WTC11 (cell line): ENCODE results near the gene PDXK.

Experiments
- CREM ChIP-seq: sonication (generic); formaldehyde crosslinking; IDR thresholded peaks from 2 replicates; pipeline ENCODE4 v1.8.1; 2022; ENCODE audit warnings: mild to moderate bottlenecking, missing genetic modification reagents, moderate library complexity
- ETV6 ChIP-seq: sonication (generic); formaldehyde crosslinking; IDR thresholded peaks from 2 replicates; pipeline ENCODE4 v1.8.1; 2022; ENCODE audit warnings: mild to moderate bottlenecking, missing genetic modification reagents
- FOXJ3 ChIP-seq: sonication (generic); formaldehyde crosslinking; IDR thresholded peaks from 2 replicates; pipeline ENCODE4 v1.9.0; 2021; ENCODE audit warnings: missing genetic modification reagents, mild to moderate bottlenecking, borderline replicate concordance
- GABPB1 ChIP-seq: sonication (generic); formaldehyde crosslinking; IDR thresholded peaks from 2 replicates; pipeline ENCODE4 v1.8.1; 2023; ENCODE audit warnings: mild to moderate bottlenecking, missing genetic modification reagents
- JUN ChIP-seq: sonication (generic); formaldehyde crosslinking; IDR thresholded peaks from 2 replicates; pipeline ENCODE4 v1.8.0; 2023; ENCODE audit warnings: mild to moderate bottlenecking, missing genetic modification reagents
- NFYB ChIP-seq: sonication (generic); formaldehyde crosslinking; conservative IDR thresholded peaks from 2 replicates; pipeline ENCODE4 v1.8.0; 2022; ENCODE audit warnings: low read depth, missing genetic modification reagents
- SMAD4 ChIP-seq: sonication (generic); formaldehyde crosslinking; IDR thresholded peaks from 2 replicates; pipeline ENCODE4 v1.8.0; 2022; ENCODE audit warnings: mild to moderate bottlenecking, missing genetic modification reagents
- TCF7 ChIP-seq: sonication (generic); formaldehyde crosslinking; IDR thresholded peaks from 2 replicates; pipeline ENCODE4 v1.8.0; 2022; ENCODE audit warnings: mild to moderate bottlenecking, low read depth, missing genetic modification reagents, moderate library complexity
- TF ChIP-seq, protein P1 (sequence below): sonication (generic); formaldehyde crosslinking; IDR thresholded peaks from 2 replicates; pipeline ENCODE4 v1.8.1; 2023; ENCODE audit warnings: mild to moderate bottlenecking, missing genetic modification reagents, borderline replicate concordance
- TF ChIP-seq, protein P2 (sequence below): fragments of 200-600 bp; IDR thresholded peaks from 2 replicates; pipeline ENCODE4 v1.8.0; 2022; ENCODE audit warnings: antibody characterized with exemption
- TF ChIP-seq, protein P3 (sequence below): sonication (generic); formaldehyde crosslinking; IDR thresholded peaks from 2 replicates; pipeline ENCODE4 v1.8.1; 2023; ENCODE audit warnings: mild to moderate bottlenecking, missing genetic modification reagents, moderate library complexity
- TF ChIP-seq, protein P4 (sequence below): sonication (generic); formaldehyde crosslinking; IDR thresholded peaks from 2 replicates; pipeline ENCODE4 v1.8.1; 2023; ENCODE audit warnings: mild to moderate bottlenecking, missing genetic modification reagents
- TF ChIP-seq, protein P5 (sequence below): sonication (generic); formaldehyde crosslinking; IDR thresholded peaks from 2 replicates; pipeline ENCODE4 v1.8.1; 2022; ENCODE audit warnings: missing genetic modification reagents, borderline replicate concordance

DNA sequence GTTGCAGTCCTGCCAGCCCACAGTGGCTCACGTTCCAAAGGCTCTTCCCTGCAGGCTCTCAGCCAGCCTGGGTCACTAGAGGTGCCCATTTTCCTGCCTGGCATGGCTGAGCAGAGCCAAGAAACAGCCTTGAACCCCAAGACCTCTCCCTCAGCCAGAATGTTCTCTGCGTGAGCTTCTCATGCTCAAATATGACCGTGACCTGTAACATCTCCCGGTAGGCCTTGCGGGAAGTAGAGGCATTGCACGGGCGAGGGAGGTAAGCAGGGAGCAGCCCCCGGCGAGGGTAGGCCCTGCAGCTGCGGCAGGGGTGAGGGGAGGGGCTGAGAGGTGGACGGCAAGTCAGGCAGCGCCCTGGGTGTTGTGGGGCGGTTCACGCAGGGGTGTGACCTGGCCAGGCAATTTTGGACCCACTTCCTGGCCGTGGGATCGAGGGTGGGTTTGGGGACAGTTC, 90.4 kb downstream of the PDXK start:
- TF ChIP-seq CREM (CRISPR knock-in tag) (no peak), TCF7 (CRISPR knock-in tag) (no peak), ETV6 (CRISPR knock-in tag) (no peak), GABPB1 (no peak), NFYB (CRISPR knock-in tag) (no peak), JUN (CRISPR knock-in tag) (no peak), FOXJ3 (CRISPR knock-in tag) (no peak), SMAD4 (no peak)
- TF ChIP-seq, protein P1, sequence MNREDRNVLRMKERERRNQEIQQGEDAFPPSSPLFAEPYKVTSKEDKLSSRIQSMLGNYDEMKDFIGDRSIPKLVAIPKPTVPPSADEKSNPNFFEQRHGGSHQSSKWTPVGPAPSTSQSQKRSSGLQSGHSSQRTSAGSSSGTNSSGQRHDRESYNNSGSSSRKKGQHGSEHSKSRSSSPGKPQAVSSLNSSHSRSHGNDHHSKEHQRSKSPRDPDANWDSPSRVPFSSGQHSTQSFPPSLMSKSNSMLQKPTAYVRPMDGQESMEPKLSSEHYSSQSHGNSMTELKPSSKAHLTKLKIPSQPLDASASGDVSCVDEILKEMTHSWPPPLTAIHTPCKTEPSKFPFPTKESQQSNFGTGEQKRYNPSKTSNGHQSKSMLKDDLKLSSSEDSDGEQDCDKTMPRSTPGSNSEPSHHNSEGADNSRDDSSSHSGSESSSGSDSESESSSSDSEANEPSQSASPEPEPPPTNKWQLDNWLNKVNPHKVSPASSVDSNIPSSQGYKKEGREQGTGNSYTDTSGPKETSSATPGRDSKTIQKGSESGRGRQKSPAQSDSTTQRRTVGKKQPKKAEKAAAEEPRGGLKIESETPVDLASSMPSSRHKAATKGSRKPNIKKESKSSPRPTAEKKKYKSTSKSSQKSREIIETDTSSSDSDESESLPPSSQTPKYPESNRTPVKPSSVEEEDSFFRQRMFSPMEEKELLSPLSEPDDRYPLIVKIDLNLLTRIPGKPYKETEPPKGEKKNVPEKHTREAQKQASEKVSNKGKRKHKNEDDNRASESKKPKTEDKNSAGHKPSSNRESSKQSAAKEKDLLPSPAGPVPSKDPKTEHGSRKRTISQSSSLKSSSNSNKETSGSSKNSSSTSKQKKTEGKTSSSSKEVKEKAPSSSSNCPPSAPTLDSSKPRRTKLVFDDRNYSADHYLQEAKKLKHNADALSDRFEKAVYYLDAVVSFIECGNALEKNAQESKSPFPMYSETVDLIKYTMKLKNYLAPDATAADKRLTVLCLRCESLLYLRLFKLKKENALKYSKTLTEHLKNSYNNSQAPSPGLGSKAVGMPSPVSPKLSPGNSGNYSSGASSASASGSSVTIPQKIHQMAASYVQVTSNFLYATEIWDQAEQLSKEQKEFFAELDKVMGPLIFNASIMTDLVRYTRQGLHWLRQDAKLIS (CRISPR knock-in tag): no peak
- TF ChIP-seq, protein P2, sequence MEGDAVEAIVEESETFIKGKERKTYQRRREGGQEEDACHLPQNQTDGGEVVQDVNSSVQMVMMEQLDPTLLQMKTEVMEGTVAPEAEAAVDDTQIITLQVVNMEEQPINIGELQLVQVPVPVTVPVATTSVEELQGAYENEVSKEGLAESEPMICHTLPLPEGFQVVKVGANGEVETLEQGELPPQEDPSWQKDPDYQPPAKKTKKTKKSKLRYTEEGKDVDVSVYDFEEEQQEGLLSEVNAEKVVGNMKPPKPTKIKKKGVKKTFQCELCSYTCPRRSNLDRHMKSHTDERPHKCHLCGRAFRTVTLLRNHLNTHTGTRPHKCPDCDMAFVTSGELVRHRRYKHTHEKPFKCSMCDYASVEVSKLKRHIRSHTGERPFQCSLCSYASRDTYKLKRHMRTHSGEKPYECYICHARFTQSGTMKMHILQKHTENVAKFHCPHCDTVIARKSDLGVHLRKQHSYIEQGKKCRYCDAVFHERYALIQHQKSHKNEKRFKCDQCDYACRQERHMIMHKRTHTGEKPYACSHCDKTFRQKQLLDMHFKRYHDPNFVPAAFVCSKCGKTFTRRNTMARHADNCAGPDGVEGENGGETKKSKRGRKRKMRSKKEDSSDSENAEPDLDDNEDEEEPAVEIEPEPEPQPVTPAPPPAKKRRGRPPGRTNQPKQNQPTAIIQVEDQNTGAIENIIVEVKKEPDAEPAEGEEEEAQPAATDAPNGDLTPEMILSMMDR: no peak
- TF ChIP-seq, protein P3, sequence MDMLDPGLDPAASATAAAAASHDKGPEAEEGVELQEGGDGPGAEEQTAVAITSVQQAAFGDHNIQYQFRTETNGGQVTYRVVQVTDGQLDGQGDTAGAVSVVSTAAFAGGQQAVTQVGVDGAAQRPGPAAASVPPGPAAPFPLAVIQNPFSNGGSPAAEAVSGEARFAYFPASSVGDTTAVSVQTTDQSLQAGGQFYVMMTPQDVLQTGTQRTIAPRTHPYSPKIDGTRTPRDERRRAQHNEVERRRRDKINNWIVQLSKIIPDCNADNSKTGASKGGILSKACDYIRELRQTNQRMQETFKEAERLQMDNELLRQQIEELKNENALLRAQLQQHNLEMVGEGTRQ (CRISPR knock-in tag): no peak
- TF ChIP-seq, protein P4, sequence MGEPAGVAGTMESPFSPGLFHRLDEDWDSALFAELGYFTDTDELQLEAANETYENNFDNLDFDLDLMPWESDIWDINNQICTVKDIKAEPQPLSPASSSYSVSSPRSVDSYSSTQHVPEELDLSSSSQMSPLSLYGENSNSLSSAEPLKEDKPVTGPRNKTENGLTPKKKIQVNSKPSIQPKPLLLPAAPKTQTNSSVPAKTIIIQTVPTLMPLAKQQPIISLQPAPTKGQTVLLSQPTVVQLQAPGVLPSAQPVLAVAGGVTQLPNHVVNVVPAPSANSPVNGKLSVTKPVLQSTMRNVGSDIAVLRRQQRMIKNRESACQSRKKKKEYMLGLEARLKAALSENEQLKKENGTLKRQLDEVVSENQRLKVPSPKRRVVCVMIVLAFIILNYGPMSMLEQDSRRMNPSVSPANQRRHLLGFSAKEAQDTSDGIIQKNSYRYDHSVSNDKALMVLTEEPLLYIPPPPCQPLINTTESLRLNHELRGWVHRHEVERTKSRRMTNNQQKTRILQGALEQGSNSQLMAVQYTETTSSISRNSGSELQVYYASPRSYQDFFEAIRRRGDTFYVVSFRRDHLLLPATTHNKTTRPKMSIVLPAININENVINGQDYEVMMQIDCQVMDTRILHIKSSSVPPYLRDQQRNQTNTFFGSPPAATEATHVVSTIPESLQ: no peak
- TF ChIP-seq, protein P5, sequence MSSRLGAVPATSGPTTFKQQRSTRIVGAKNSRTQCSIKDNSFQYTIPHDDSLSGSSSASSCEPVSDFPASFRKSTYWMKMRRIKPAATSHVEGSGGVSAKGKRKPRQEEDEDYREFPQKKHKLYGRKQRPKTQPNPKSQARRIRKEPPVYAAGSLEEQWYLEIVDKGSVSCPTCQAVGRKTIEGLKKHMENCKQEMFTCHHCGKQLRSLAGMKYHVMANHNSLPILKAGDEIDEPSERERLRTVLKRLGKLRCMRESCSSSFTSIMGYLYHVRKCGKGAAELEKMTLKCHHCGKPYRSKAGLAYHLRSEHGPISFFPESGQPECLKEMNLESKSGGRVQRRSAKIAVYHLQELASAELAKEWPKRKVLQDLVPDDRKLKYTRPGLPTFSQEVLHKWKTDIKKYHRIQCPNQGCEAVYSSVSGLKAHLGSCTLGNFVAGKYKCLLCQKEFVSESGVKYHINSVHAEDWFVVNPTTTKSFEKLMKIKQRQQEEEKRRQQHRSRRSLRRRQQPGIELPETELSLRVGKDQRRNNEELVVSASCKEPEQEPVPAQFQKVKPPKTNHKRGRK: no peak
